SU-DHL-6 (cell line): Measurements from ENCODE around the gene ITFG1.

Source experiments
- CTCF ChIP-seq: fragments of 200-600 bp; sonication (generic); IDR thresholded peaks from one replicate; pipeline ENCODE4 v1.5.1; 2017; ENCODE audit warnings: antibody characterized with exemption, mild to moderate bottlenecking, low read length, moderate library complexity; ENCODE audit not compliant: insufficient read depth, poor library complexity, severe bottlenecking
- EZH2phosphoT487 ChIP-seq: fragments of 200-600 bp; sonication (generic), shearing (Covaris generic); conservative IDR thresholded peaks from 2 replicates; pipeline ENCODE4 v1.6.1; 2018; ENCODE audit warnings: mild to moderate bottlenecking, antibody characterized with exemption, low read length, moderate library complexity, mixed read lengths

DNA sequence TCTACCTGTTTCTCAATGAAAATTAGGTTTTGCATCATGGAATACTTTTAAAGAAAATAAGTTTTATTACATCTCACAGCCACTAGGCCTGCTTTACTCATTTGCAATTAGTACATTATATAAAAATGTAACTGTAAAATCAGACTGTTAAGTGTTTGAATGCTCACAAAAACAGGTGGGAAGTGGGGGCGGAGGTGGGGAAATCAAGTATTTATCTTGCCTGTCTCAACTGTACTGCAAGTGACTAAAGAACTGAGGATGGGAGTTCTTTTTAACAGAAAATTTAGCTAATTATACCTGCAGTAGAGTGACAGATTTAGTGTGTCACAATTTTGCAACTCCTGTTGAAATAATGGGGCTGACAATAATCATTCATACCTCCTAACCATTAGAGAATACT is 34.1 kb downstream of the ITFG1 start:
- no peak for TF ChIP-seq CTCF
- TF ChIP-seq EZH2phosphoT487 = no peak
